ENCODE data around the gene GUCY1A2. TPM values are rescaled to one million over a fixed set of nuclear protein-coding genes. Genes with fewer than 3 reads are reported as not detected.

GUCY1A2 gene
- total and polyA plus RNA-seq, 2 donors from 2014 or later, result 0.75 to 16.1 TPM

GRCh38 chr11:106852779-106853178 lies 165.5 kb downstream of the GUCY1A2 start:
- TF ChIP-seq, protein P1, sequence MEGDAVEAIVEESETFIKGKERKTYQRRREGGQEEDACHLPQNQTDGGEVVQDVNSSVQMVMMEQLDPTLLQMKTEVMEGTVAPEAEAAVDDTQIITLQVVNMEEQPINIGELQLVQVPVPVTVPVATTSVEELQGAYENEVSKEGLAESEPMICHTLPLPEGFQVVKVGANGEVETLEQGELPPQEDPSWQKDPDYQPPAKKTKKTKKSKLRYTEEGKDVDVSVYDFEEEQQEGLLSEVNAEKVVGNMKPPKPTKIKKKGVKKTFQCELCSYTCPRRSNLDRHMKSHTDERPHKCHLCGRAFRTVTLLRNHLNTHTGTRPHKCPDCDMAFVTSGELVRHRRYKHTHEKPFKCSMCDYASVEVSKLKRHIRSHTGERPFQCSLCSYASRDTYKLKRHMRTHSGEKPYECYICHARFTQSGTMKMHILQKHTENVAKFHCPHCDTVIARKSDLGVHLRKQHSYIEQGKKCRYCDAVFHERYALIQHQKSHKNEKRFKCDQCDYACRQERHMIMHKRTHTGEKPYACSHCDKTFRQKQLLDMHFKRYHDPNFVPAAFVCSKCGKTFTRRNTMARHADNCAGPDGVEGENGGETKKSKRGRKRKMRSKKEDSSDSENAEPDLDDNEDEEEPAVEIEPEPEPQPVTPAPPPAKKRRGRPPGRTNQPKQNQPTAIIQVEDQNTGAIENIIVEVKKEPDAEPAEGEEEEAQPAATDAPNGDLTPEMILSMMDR (IDR thresholded peaks at IDR 0.05; ENCODE audit: borderline replicate concordance, extremely low read depth, insufficient read depth), result no peak
- no peak for FAIRE-seq
- Histone ChIP-seq H3K27me3 (ENCODE audit: control insufficient read depth, insufficient read depth, low read length) (no peaks in the 10 kb centered on the region), H3K36me3 (ENCODE audit: control insufficient read depth in 2 of 3, insufficient read depth in 3 of 3, low read length in 3 of 3) (no peaks in the 10 kb centered on the region), H3K9me3 (ENCODE audit: control insufficient read depth in 2 of 3, insufficient read depth in 1 of 3, low read length in 3 of 3) (peaks cover 0 to 3% (median 0%) of the 10 kb centered on the region in 3 donors), H3K27ac (ENCODE audit: low read depth in 2 of 2, low read length in 2 of 2) (no peak overlapping the region), H3K9ac (ENCODE audit: low read length in 3 of 3) (no peak overlapping the region), H3K4me1 (ENCODE audit: control insufficient read depth in 2 of 3, insufficient read depth in 2 of 3, low read depth in 1 of 3, low read length in 3 of 3) (no peaks in the 10 kb centered on the region), H3K4me3 (ENCODE audit: low read length in 3 of 3) (no peak overlapping the region)
- no peak for DNase-seq
- intact Hi-C loops (cut with DNase I), result no loop called here

- H3K4me3 ChIP-seq (ENCODE audit: low read length in 3 of 3), result no peak overlapping the region
- no peak overlapping the region for H3K9ac ChIP-seq (ENCODE audit: low read length in 3 of 3)
- intact Hi-C loops (cut with DNase I), result no loop called here
- no peak overlapping the region for H3K27ac ChIP-seq (ENCODE audit: low read depth in 2 of 2, low read length in 2 of 2)
- H3K27me3 ChIP-seq (ENCODE audit: control insufficient read depth, insufficient read depth, low read length), result no peaks in the 10 kb centered on the region
- peaks cover 0 to 3% (median 0%) of the 10 kb centered on the region in 3 donors for H3K9me3 ChIP-seq (ENCODE audit: control insufficient read depth in 2 of 3, insufficient read depth in 1 of 3, low read length in 3 of 3)
- no peak for FAIRE-seq
- no peaks in the 10 kb centered on the region for H3K4me1 ChIP-seq (ENCODE audit: control insufficient read depth in 2 of 3, insufficient read depth in 2 of 3, low read depth in 1 of 3, low read length in 3 of 3)
- no peaks in the 10 kb centered on the region for H3K36me3 ChIP-seq (ENCODE audit: control insufficient read depth in 2 of 3, insufficient read depth in 3 of 3, low read length in 3 of 3)
- DNase-seq, result no peak
- TF ChIP-seq, protein P1 (IDR thresholded peaks at IDR 0.05; ENCODE audit: borderline replicate concordance, extremely low read depth, insufficient read depth), result no peak
Measured at GRCh38 chr11:106848526-106848925, 169.8 kb downstream of the GUCY1A2 start.

- no peak for FAIRE-seq
- Histone ChIP-seq H3K27ac (ENCODE audit: low read depth in 2 of 2, low read length in 2 of 2) (no peak overlapping the region), H3K4me1 (ENCODE audit: control insufficient read depth in 2 of 3, insufficient read depth in 2 of 3, low read depth in 1 of 3, low read length in 3 of 3) (no peaks in the 10 kb centered on the region), H3K4me3 (ENCODE audit: low read length in 3 of 3) (no peak overlapping the region), H3K9me3 (ENCODE audit: control insufficient read depth in 2 of 3, insufficient read depth in 1 of 3, low read length in 3 of 3) (no peaks in the 10 kb centered on the region), H3K36me3 (ENCODE audit: control insufficient read depth in 2 of 3, insufficient read depth in 3 of 3, low read length in 3 of 3) (no peaks in the 10 kb centered on the region), H3K27me3 (ENCODE audit: control insufficient read depth, insufficient read depth, low read length) (no peaks in the 10 kb centered on the region), H3K9ac (ENCODE audit: low read length in 3 of 3) (no peak overlapping the region)
- TF ChIP-seq, protein P1 (IDR thresholded peaks at IDR 0.05; ENCODE audit: borderline replicate concordance, extremely low read depth, insufficient read depth), result no peak
- no peak for DNase-seq
- intact Hi-C loops (cut with DNase I), result no loop called here
Measured at GRCh38 chr11:106842134-106842533, 176.1 kb downstream of the GUCY1A2 start.

GRCh38 chr11:106840947-106841346 lies 177.3 kb downstream of the GUCY1A2 start:
- DNase-seq, result no peak

More at GRCh38 chr11:106840947-106841346, 177.3 kb downstream of the GUCY1A2 start:
- Histone ChIP-seq H3K4me1 (ENCODE audit: control insufficient read depth in 2 of 3, insufficient read depth in 2 of 3, low read depth in 1 of 3, low read length in 3 of 3) (no peaks in the 10 kb centered on the region), H3K4me3 (ENCODE audit: low read length in 3 of 3) (no peak overlapping the region), H3K36me3 (ENCODE audit: control insufficient read depth in 2 of 3, insufficient read depth in 3 of 3, low read length in 3 of 3) (no peaks in the 10 kb centered on the region), H3K27ac (ENCODE audit: low read depth in 2 of 2, low read length in 2 of 2) (no peak overlapping the region), H3K9me3 (ENCODE audit: control insufficient read depth in 2 of 3, insufficient read depth in 1 of 3, low read length in 3 of 3) (no peaks in the 10 kb centered on the region), H3K9ac (ENCODE audit: low read length in 3 of 3) (no peak overlapping the region), H3K27me3 (ENCODE audit: control insufficient read depth, insufficient read depth, low read length) (no peaks in the 10 kb centered on the region)
- intact Hi-C loops (cut with DNase I), result no loop called here
- no peak for FAIRE-seq
- TF ChIP-seq, protein P1 (IDR thresholded peaks at IDR 0.05; ENCODE audit: borderline replicate concordance, extremely low read depth, insufficient read depth), result no peak
